ENCODE results near the gene KRTAP5-7. TPM values are rescaled to one million over a fixed set of nuclear protein-coding genes. Genes with fewer than 3 reads are reported as not detected.
"Not testable (repeated sequence)": the region's sequence is repeated elsewhere in the genome, so short reads cannot be mapped to it uniquely, and the experiment has no call there.

KRTAP5-7 gene
- polyA plus RNA-seq, 2 donors = 0.20 TPM; not detected in 1

DNA sequence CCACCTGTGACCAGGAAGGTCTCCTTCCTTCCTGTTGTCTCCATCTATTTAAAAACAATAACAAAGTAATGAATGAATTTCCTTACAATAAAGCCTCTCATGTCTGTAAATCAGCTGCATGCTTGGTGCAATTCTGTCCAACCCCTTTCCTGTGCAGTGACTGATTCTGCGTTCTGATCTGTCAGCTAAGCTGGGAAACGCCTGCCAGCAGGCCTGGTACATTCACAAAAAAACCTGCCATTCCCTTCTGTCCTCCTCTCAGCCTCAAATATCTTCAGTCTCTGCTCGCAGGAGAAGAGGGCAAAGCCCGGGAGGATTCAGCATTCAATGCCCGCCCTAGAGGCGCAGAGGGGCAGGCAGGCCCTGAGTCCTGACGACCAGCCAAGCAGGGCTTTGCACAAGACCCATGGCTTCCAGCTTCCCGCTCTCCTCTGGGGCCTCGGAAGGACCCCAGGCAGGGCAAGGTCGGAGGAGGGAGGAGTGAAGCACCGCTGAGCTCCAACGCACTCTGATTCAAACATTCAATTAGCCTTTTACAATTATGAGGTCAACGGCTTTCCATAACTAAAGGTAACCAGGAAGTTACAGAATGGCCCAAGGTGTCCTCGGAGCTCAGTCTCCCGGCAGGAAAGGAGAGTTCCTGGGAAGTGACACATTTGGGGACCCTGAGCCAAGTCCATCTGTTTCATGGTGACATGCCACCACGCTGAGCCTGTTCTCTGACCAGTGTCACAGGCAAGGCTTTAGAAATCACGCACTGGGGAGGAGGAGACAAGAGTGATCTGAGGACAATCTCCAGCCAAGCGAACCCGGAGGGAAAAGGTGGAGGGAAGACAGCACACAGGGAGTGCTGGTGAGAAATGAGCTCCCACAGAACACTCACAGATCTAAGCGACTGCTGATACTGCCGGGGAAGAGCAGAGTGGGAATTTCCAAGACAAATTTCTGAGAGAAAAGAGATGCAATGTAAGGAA is 39.8 kb downstream of the KRTAP5-7 start:
- not testable (repeated sequence) for H3K27me3 ChIP-seq (ENCODE audit: control insufficient read depth in 1 of 2, insufficient read depth in 2 of 2, low read length in 2 of 2); H3K4me1 ChIP-seq (ENCODE audit: control insufficient read depth in 2 of 2, insufficient read depth in 2 of 2, low read length in 1 of 2); H3K27ac ChIP-seq (ENCODE audit: low read depth in 2 of 2, low read length in 1 of 2); H3K9me3 ChIP-seq (ENCODE audit: control insufficient read depth in 2 of 2, insufficient read depth in 1 of 2, low read depth in 1 of 2, low read length in 1 of 2); H3K4me3 ChIP-seq (ENCODE audit: low read depth in 1 of 2, low read length in 2 of 2); H3K36me3 ChIP-seq (ENCODE audit: control insufficient read depth in 2 of 2, insufficient read depth in 2 of 2, low read length in 1 of 2)
- WGBS, 2 donors = 74 to 75% methylated on average over 17 to 21 of the region's 21 CpGs

DNA sequence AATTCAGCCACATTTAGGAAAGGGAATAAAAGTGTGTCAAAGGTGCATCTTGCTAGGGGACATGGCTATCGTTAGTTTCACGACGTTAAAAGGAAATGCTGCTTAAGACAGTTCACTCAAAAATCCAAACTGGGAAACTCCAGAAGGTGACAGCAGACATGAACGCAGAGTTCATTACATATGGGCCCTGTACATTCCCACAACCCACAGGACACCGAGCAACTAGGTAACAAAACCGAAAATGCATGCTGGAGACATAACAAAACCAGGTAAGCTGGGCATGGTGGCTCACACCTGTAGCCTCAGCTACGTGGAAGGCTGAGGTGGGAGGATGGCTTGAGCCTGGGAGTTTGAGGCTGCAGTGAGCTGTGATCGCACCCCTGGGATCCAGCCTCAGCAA is 40.6 kb downstream of the KRTAP5-7 start:
- WGBS, 2 donors = 85 to 89% methylated on average over 8 of the region's 8 CpGs
- H3K27me3 ChIP-seq (ENCODE audit: control insufficient read depth in 1 of 2, insufficient read depth in 2 of 2, low read length in 2 of 2); H3K27ac ChIP-seq (ENCODE audit: low read depth in 2 of 2, low read length in 1 of 2); H3K36me3 ChIP-seq (ENCODE audit: control insufficient read depth in 2 of 2, insufficient read depth in 2 of 2, low read length in 1 of 2); H3K4me3 ChIP-seq (ENCODE audit: low read depth in 1 of 2, low read length in 2 of 2); H3K9me3 ChIP-seq (ENCODE audit: control insufficient read depth in 2 of 2, insufficient read depth in 1 of 2, low read depth in 1 of 2, low read length in 1 of 2); H3K4me1 ChIP-seq (ENCODE audit: control insufficient read depth in 2 of 2, insufficient read depth in 2 of 2, low read length in 1 of 2): not testable (repeated sequence)

DNA sequence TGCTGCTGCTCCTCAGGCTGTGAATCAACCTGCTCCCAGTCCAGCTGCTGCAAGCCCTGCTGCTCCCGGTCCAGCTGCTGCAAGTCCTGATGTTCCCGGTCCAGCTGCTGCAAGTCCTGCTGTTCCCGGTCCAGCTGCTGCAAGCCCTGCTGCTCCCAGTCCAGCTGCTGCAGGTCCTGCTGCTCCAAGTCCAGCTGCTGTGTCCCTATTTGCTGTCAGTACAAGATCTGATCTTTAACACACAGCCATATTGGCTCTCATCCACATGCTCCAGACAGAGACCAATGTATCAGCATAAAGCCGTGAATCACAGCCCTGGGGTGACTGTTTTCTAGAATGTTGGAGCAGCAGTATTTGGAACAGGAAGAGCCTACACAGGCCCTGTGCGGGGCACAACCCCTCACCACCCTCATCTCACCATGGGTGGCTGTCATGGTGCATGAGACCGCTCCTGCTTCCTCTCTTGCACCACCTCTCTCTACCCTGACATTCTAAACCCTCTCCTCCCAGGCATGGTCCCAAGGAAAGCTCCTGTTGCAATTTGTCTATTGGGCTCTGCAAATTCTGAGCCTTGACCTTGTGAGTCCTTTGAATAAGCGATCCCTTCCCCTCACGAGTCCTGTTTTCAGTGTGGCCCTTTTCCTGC is 41.8 kb downstream of the KRTAP5-7 start:
- H3K36me3 ChIP-seq (ENCODE audit: control insufficient read depth in 2 of 2, insufficient read depth in 2 of 2, low read length in 1 of 2) = no peaks in the 10 kb centered on the region
- 43 to 52% methylated on average over 8 of the region's 8 CpGs for WGBS, 2 donors
- peaks cover 1 to 3% of the 10 kb centered on the region in 2 donors for H3K27me3 ChIP-seq (ENCODE audit: control insufficient read depth in 1 of 2, insufficient read depth in 2 of 2, low read length in 2 of 2)
- H3K9me3 ChIP-seq (ENCODE audit: control insufficient read depth in 2 of 2, insufficient read depth in 1 of 2, low read depth in 1 of 2, low read length in 1 of 2) = no peaks in the 10 kb centered on the region
- no peak overlapping the region for H3K27ac ChIP-seq (ENCODE audit: low read depth in 2 of 2, low read length in 1 of 2)
- no peak overlapping the region for H3K4me3 ChIP-seq (ENCODE audit: low read depth in 1 of 2, low read length in 2 of 2)
- H3K4me1 ChIP-seq (ENCODE audit: control insufficient read depth in 2 of 2, insufficient read depth in 2 of 2, low read length in 1 of 2) = peaks cover 0 to 3% of the 10 kb centered on the region in 2 donors

DNA sequence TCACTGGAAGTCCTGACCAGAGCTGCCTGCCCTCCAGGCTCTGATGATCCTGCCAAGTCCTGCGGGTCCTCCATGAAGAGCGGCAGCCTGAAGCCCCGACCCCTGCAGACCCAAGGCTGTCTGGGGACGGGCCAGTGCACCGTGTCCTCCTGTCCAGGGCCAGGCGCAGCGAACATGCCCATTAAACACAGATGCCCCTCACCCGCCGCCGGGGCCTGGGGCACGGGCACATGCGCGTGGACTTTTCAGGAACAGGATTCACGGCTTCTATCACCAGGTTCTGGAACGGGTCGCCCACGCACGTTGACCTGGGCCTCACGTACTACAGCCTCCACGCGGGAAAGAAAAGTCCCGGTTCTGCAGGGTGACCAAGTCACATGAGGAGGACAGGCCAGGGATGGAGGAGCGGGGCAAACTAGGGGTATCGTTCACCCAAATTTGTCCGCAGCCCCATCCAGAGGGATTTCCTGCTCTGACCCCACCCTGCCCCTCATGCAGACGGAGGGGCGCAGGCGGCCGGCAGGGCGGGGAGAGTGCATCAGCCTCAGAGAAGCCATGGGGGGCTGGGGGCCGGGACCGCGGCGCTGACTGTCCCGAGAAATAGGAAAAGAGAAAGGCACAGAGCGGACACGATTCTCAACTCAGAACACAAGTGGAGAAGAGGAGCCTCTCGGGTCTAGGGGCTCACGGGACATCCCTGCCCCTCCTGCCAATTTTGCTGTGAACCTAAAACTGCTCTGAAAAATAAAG is 44.2 kb downstream of the KRTAP5-7 start:
- 84 to 86% methylated on average over 32 to 37 of the region's 39 CpGs for WGBS, 2 donors
- not testable (repeated sequence) for H3K9me3 ChIP-seq (ENCODE audit: control insufficient read depth in 2 of 2, insufficient read depth in 1 of 2, low read depth in 1 of 2, low read length in 1 of 2); H3K27me3 ChIP-seq (ENCODE audit: control insufficient read depth in 1 of 2, insufficient read depth in 2 of 2, low read length in 2 of 2); H3K36me3 ChIP-seq (ENCODE audit: control insufficient read depth in 2 of 2, insufficient read depth in 2 of 2, low read length in 1 of 2); H3K27ac ChIP-seq (ENCODE audit: low read depth in 2 of 2, low read length in 1 of 2); H3K4me1 ChIP-seq (ENCODE audit: control insufficient read depth in 2 of 2, insufficient read depth in 2 of 2, low read length in 1 of 2); H3K4me3 ChIP-seq (ENCODE audit: low read depth in 1 of 2, low read length in 2 of 2)

DNA sequence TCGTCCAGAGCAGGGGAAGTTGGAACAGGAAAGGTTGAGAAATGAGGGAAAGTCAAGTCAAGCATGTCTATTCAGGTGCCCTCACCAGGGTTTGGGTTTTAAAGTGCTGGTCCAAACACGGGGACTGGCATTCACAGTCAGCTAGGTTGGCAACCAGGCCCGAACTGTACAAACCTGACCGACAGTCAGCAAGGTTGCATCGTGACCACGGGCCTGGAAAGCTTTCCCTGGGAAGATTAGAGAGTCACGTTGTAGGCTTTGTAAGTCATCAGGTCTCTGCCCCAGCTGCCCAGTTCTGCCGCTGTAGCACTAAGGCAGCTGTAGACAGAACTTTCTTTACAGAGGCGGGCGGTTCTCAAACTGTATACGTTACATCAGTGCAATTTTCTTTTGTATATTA is 45.7 kb downstream of the KRTAP5-7 start:
- H3K36me3 ChIP-seq (ENCODE audit: control insufficient read depth in 2 of 2, insufficient read depth in 2 of 2, low read length in 1 of 2) = no peaks in the 10 kb centered on the region
- peaks cover 3% of the 10 kb centered on the region in 2 donors for H3K27me3 ChIP-seq (ENCODE audit: control insufficient read depth in 1 of 2, insufficient read depth in 2 of 2, low read length in 2 of 2)
- no peak overlapping the region for H3K4me3 ChIP-seq (ENCODE audit: low read depth in 1 of 2, low read length in 2 of 2)
- H3K9me3 ChIP-seq (ENCODE audit: control insufficient read depth in 2 of 2, insufficient read depth in 1 of 2, low read depth in 1 of 2, low read length in 1 of 2) = no peaks in the 10 kb centered on the region
- WGBS, 2 donors = 75 to 79% methylated on average over 11 of the region's 11 CpGs
- no peak overlapping the region for H3K27ac ChIP-seq (ENCODE audit: low read depth in 2 of 2, low read length in 1 of 2)
- peaks cover 0 to 3% of the 10 kb centered on the region in 2 donors for H3K4me1 ChIP-seq (ENCODE audit: control insufficient read depth in 2 of 2, insufficient read depth in 2 of 2, low read length in 1 of 2)

DNA sequence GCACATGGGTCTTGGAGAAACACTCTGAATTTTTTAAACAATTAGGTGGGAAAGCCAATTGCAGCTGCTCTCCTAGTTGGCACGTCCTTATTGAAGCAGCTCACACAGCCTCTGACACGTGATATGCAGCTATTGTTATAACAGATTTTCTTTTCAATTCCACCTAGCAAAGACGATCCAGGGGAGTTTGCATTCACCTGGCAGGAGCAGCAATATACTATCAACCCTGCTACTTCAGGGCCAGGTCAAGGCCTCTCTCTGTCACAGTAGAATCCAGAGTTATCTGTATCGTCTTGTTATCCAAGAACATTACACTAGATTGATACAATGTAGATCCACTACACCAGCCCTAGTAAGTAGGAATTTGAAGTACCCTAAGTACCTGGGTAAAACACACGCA is 47.4 kb downstream of the KRTAP5-7 start:
- no peak overlapping the region for H3K4me3 ChIP-seq (ENCODE audit: low read depth in 1 of 2, low read length in 2 of 2)
- no peak overlapping the region for H3K27ac ChIP-seq (ENCODE audit: low read depth in 2 of 2, low read length in 1 of 2)
- H3K27me3 ChIP-seq (ENCODE audit: control insufficient read depth in 1 of 2, insufficient read depth in 2 of 2, low read length in 2 of 2) = peaks cover 3% of the 10 kb centered on the region in 2 donors
- H3K9me3 ChIP-seq (ENCODE audit: control insufficient read depth in 2 of 2, insufficient read depth in 1 of 2, low read depth in 1 of 2, low read length in 1 of 2) = no peaks in the 10 kb centered on the region
- no peaks in the 10 kb centered on the region for H3K36me3 ChIP-seq (ENCODE audit: control insufficient read depth in 2 of 2, insufficient read depth in 2 of 2, low read length in 1 of 2)
- 69 to 70% methylated on average over 5 of the region's 5 CpGs for WGBS, 2 donors
- no peaks in the 10 kb centered on the region for H3K4me1 ChIP-seq (ENCODE audit: control insufficient read depth in 2 of 2, insufficient read depth in 2 of 2, low read length in 1 of 2)

DNA sequence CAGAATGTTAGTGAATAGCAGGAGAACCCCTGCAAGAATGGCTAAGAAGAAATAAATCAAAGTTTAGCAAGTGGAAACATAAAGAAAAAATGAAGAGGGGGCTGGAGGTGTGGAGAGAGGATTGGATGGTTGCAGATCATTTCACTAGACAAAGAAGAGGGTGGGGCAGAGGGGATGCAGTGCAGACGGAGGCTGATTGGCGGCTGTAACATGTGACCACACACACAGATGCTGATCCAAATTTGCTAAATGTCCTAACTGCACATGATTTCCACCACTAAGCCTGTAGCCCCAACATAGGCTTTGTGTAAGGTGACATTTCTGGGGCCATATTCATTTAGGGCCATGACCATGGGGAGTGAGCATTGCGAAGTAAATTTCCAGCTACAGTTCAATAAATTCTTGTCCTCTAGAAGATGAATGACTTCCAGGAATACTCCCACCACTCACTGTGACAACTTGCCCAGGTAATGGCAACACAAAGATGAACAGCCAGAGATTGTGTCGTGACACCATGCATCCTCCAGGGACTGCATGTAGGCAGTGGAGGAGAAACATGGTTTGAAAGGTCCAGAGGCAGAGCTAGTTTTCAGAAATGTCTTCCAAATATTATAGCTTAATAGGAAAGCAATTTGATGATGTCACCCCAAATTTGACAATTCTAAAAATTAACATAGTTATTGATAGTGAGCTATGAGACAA is 48.8 kb downstream of the KRTAP5-7 start:
- H3K9me3 ChIP-seq (ENCODE audit: control insufficient read depth in 2 of 2, insufficient read depth in 1 of 2, low read depth in 1 of 2, low read length in 1 of 2) = no peaks in the 10 kb centered on the region
- no peaks in the 10 kb centered on the region for H3K36me3 ChIP-seq (ENCODE audit: control insufficient read depth in 2 of 2, insufficient read depth in 2 of 2, low read length in 1 of 2)
- peaks cover 3% of the 10 kb centered on the region in 2 donors for H3K27me3 ChIP-seq (ENCODE audit: control insufficient read depth in 1 of 2, insufficient read depth in 2 of 2, low read length in 2 of 2)
- no peaks in the 10 kb centered on the region for H3K4me1 ChIP-seq (ENCODE audit: control insufficient read depth in 2 of 2, insufficient read depth in 2 of 2, low read length in 1 of 2)
- whole genome bisulfite sequencing, 2 donors = 76 to 84% methylated on average over 4 of the region's 4 CpGs
- H3K27ac ChIP-seq (ENCODE audit: low read depth in 2 of 2, low read length in 1 of 2) = no peak overlapping the region
- H3K4me3 ChIP-seq (ENCODE audit: low read depth in 1 of 2, low read length in 2 of 2) = no peak overlapping the region

DNA sequence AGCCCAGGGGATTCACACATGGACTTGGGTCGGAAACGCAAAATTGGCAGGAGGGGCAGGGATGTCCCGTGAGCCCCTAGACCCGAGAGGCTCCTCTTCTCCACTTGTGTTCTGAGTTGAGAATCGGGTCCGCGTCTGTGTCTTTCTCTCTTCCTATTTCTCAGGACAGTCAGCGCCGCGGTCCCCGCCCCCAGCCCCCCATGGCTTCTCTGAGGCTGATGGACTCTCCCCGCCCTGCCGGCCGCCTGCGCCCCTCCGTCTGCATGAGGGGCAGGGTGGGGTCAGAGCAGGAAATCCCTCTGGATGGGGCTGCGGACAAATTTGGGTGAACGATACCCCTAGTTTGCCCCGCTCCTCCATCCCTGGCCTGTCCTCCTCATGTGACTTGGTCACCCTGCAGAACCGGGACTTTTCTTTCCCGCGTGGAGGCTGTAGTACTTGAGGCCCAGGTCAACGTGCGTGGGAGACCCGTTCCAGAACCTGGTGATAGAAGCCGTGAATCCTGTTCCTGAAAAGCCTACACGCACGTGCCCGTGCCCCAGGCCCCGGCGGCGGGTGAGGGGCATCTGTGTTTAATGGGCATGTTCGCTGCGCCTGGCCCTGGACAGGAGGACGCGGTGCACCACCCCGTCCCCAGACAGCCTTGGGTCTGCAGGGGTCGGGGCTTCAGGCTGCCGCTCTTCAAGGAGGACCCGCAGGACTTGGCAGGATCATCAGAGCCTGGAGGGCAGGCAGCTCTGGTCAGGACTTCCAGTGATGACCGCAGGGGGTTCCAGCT is 49.8 kb downstream of the KRTAP5-7 start:
- not testable (repeated sequence) for H3K9me3 ChIP-seq (ENCODE audit: control insufficient read depth in 2 of 2, insufficient read depth in 1 of 2, low read depth in 1 of 2, low read length in 1 of 2)

More for the DNA sequence above, 49.8 kb downstream of the KRTAP5-7 start:
- not testable (repeated sequence) for H3K27me3 ChIP-seq (ENCODE audit: control insufficient read depth in 1 of 2, insufficient read depth in 2 of 2, low read length in 2 of 2); H3K36me3 ChIP-seq (ENCODE audit: control insufficient read depth in 2 of 2, insufficient read depth in 2 of 2, low read length in 1 of 2); H3K4me1 ChIP-seq (ENCODE audit: control insufficient read depth in 2 of 2, insufficient read depth in 2 of 2, low read length in 1 of 2); H3K4me3 ChIP-seq (ENCODE audit: low read depth in 1 of 2, low read length in 2 of 2); H3K27ac ChIP-seq (ENCODE audit: low read depth in 2 of 2, low read length in 1 of 2)
- 90 to 93% methylated on average over 32 to 38 of the region's 41 CpGs for WGBS, 2 donors

Data from esophagus (tissue), 2 donors.